Smooth muscle cell (in vitro differentiated cells): ENCODE data around the gene GRXCR1. TPM values are rescaled to one million over a fixed set of nuclear protein-coding genes. Genes with fewer than 3 reads are reported as not detected.

Experiments
- DNase-seq: peaks from one replicate; lab custom pipeline; 2025; ENCODE audit not compliant: unreplicated experiment; lab: John Stamatoyannopoulos, UW
- H2AFZ ChIP-seq: fragments of 200-600 bp; sonication (generic); 2 replicates; pipeline ENCODE4 v1.6.0; 2016; ENCODE audit warnings: antibody characterized with exemption, low read depth, mild to moderate bottlenecking
- H3F3A ChIP-seq: fragments of 200-600 bp; sonication (generic); 2 replicates; pipeline ENCODE4 v1.6.0; 2017; ENCODE audit warnings: antibody characterized with exemption, low read depth
- H3K27ac ChIP-seq: fragments of 200-600 bp; sonication (generic); 2 replicates; pipeline ENCODE4 v1.5.1; 2016; ENCODE audit warnings: low read depth, mild to moderate bottlenecking
- H3K27me3 ChIP-seq: fragments of 200-600 bp; sonication (generic); 2 replicates; pipeline ENCODE4 v1.6.1; 2016; ENCODE audit warnings: low read depth, mild to moderate bottlenecking
- H3K36me3 ChIP-seq: fragments of 200-600 bp; sonication (generic); 2 replicates; pipeline ENCODE4 v1.5.1; 2016; ENCODE audit warnings: low read depth
- H3K4me1 ChIP-seq: fragments of 200-600 bp; sonication (generic); 2 replicates; pipeline ENCODE4 v1.5.1; 2016; ENCODE audit warnings: low read depth
- H3K4me2 ChIP-seq: fragments of 200-600 bp; sonication (generic); 2 replicates; pipeline ENCODE4 v1.6.0; 2016; ENCODE audit warnings: mild to moderate bottlenecking
- H3K4me3 ChIP-seq: fragments of 200-600 bp; sonication (generic); 2 replicates; pipeline ENCODE4 v1.5.1; 2016; ENCODE audit warnings: mild to moderate bottlenecking
- H3K79me2 ChIP-seq: fragments of 200-600 bp; sonication (generic); 2 replicates; pipeline ENCODE4 v1.6.0; 2016; ENCODE audit warnings: low read depth, mild to moderate bottlenecking
- H3K9ac ChIP-seq: fragments of 200-600 bp; sonication (generic); 2 replicates; pipeline ENCODE4 v1.6.0; 2016; ENCODE audit warnings: low read depth
- H3K9me3 ChIP-seq: fragments of 200-600 bp; sonication (generic); replicated peaks from 2 replicates; pipeline ENCODE4 v1.5.1; 2016; ENCODE audit warnings: low read depth
- H4K20me1 ChIP-seq: fragments of 200-600 bp; sonication (generic); 2 replicates; pipeline ENCODE4 v1.6.0; 2016; ENCODE audit warnings: low read depth
- CTCF ChIP-seq: fragments of 200-600 bp; sonication (generic); IDR thresholded peaks from 2 replicates; pipeline ENCODE4 v1.5.1; 2017; ENCODE audit warnings: borderline replicate concordance, mild to moderate bottlenecking, antibody characterized with exemption; ENCODE audit not compliant: insufficient read depth, poor library complexity, severe bottlenecking
- WGBS: methylation state at CpG from one replicate; pipeline ENCODE4 v1.1.7; 2016; ENCODE audit warnings: low lambda C conversion rate; 5-methylcytosine and 5-hydroxymethylcytosine counted together
- polyA plus RNA-seq: library from polyadenylated mRNA; unstranded; fragments of >200 nt; fragmentation: Nextera tagmentation; extraction: Ambion mirVana; gene quantifications from 2 replicates; pipeline ENCODE4 v1.2.1, GENCODE V29; 2016
- total RNA-seq: library from RNA; depleted of rRNA; stranded (reverse); fragments of >200 nt; gene quantifications from 2 replicates; pipeline ENCODE4 v1.2.3, GENCODE V29; 2014

Gene GRXCR1
- total and polyA plus RNA-seq, 2 experiments from 2014 or later, result not detected

GRCh38 chr4:42923431-42923830 lies 30.9 kb downstream of the GRXCR1 start:
- H3K36me3 ChIP-seq, result no peaks in the 10 kb centered on the region
- H4K20me1 ChIP-seq, result no peaks in the 10 kb centered on the region
- no peaks in the 10 kb centered on the region for H3K79me2 ChIP-seq
- H3K27ac ChIP-seq, result no peak overlapping the region
- no peak overlapping the region for H3K4me3 ChIP-seq
- no peak for TF ChIP-seq CTCF
- H3K27me3 ChIP-seq, result no peaks in the 10 kb centered on the region
- DNase-seq, result no peak
- no peak overlapping the region for H3K4me2 ChIP-seq
- H3K9me3 ChIP-seq, result no peaks in the 10 kb centered on the region
- H3F3A ChIP-seq, result no peaks in the 10 kb centered on the region
- no peak overlapping the region for H3K9ac ChIP-seq
- no peak overlapping the region for H2AFZ ChIP-seq
- H3K4me1 ChIP-seq, result no peaks in the 10 kb centered on the region

- DNase-seq, result no peak
- no peak overlapping the region for H3K4me3 ChIP-seq
- H3K9ac ChIP-seq, result no peak overlapping the region
- no peak overlapping the region for H2AFZ ChIP-seq
- H3F3A ChIP-seq, result no peaks in the 10 kb centered on the region
- no peaks in the 10 kb centered on the region for H3K79me2 ChIP-seq
- H3K27ac ChIP-seq, result no peak overlapping the region
- H3K27me3 ChIP-seq, result no peaks in the 10 kb centered on the region
- H4K20me1 ChIP-seq, result no peaks in the 10 kb centered on the region
- H3K4me2 ChIP-seq, result no peak overlapping the region
- no peaks in the 10 kb centered on the region for H3K4me1 ChIP-seq
- 78% methylated on average over 3 of the region's 3 CpGs for WGBS
- H3K9me3 ChIP-seq, result no peaks in the 10 kb centered on the region
- no peak for TF ChIP-seq CTCF
- no peaks in the 10 kb centered on the region for H3K36me3 ChIP-seq
Observed at GRCh38 chr4:42925921-42926320, 33.4 kb downstream of the GRXCR1 start.

GRCh38 chr4:42927946-42928345 lies 35.4 kb downstream of the GRXCR1 start:
- Histone ChIP-seq H3K27me3 (no peaks in the 10 kb centered on the region), H3K4me2 (no peak overlapping the region), H3K9me3 (no peaks in the 10 kb centered on the region), H3K79me2 (no peaks in the 10 kb centered on the region), H4K20me1 (no peaks in the 10 kb centered on the region), H3K9ac (no peak overlapping the region), H3F3A (no peaks in the 10 kb centered on the region), H3K4me1 (no peaks in the 10 kb centered on the region), H3K27ac (no peak overlapping the region), H3K4me3 (no peak overlapping the region), H3K36me3 (no peaks in the 10 kb centered on the region), H2AFZ (no peak overlapping the region)
- TF ChIP-seq CTCF, result no peak
- no peak for DNase-seq
- WGBS, result 54% methylated on average over 3 of the region's 3 CpGs

GRCh38 chr4:42928582-42928981 lies 36.1 kb downstream of the GRXCR1 start:
- no peak overlapping the region for H2AFZ ChIP-seq

More at GRCh38 chr4:42928582-42928981, 36.1 kb downstream of the GRXCR1 start:
- no peak for DNase-seq
- H3F3A ChIP-seq, result no peaks in the 10 kb centered on the region
- H3K4me3 ChIP-seq, result no peak overlapping the region
- no peaks in the 10 kb centered on the region for H3K4me1 ChIP-seq
- H3K27me3 ChIP-seq, result no peaks in the 10 kb centered on the region
- no peak overlapping the region for H3K27ac ChIP-seq
- H3K9ac ChIP-seq, result no peak overlapping the region
- no peak overlapping the region for H3K4me2 ChIP-seq
- no peak for TF ChIP-seq CTCF
- no peaks in the 10 kb centered on the region for H4K20me1 ChIP-seq
- no peaks in the 10 kb centered on the region for H3K9me3 ChIP-seq
- H3K36me3 ChIP-seq, result no peaks in the 10 kb centered on the region
- no peaks in the 10 kb centered on the region for H3K79me2 ChIP-seq
